Left renal pelvis (tissue), 4 donors: Measurements from ENCODE around the gene FAM111B. TPM values are rescaled to one million over a fixed set of nuclear protein-coding genes. Genes with fewer than 3 reads are reported as not detected.

Experiments
- DNase-seq, 4 donors: peaks; one replicate each; pipeline ENCODE4 v3.0.0-alpha.2; 2013; ENCODE audit warnings: low read depth in 4 of 4, low spot score in 3 of 4
- polyA plus RNA-seq, 4 donors: library from polyadenylated mRNA; unstranded; fragments of 120-200 nt; gene quantifications; one replicate each; pipeline ENCODE4 v1.2.1, GENCODE V29; 2013; ENCODE audit not compliant: insufficient read length in 4 of 4

The FAM111B gene
- polyA plus RNA-seq, 4 donors: 11.2 to 16.4 (median 12.7) TPM

- no peak for DNase-seq
Observed at GRCh38 chr11:59151761-59152160, 44.7 kb downstream of the FAM111B start.

GRCh38 chr11:59152312-59152951 lies 45.4 kb downstream of the FAM111B start:
- no peak for DNase-seq

- no peak for DNase-seq
Observed at GRCh38 chr11:59154610-59155009, 47.6 kb downstream of the FAM111B start.

GRCh38 chr11:59157433-59157832 lies 50.4 kb downstream of the FAM111B start:
- no peak for DNase-seq

GRCh38 chr11:59158206-59159068 lies 51.4 kb downstream of the FAM111B start:
- DNase-seq: no peak

GRCh38 chr11:59164028-59164427 lies 57.0 kb downstream of the FAM111B start:
- no peak for DNase-seq

GRCh38 chr11:59171508-59172322 lies 64.7 kb downstream of the FAM111B start, which contains the start of gene DTX4:
Gene DTX4, plus strand, starts transcription at chr11:59172132. Its CDS starts 464 bp downstream, at chr11:59172596.
- DNase-seq: peak in 3 of 4 donors; percentile 85

- no peak for DNase-seq
Observed at GRCh38 chr11:59172345-59173079, 65.5 kb downstream of the FAM111B start.

- DNase-seq: no peak
Observed at GRCh38 chr11:59173080-59173963, 66.3 kb downstream of the FAM111B start.

- DNase-seq: no peak
Observed at GRCh38 chr11:59173964-59174663, 67.1 kb downstream of the FAM111B start.

GRCh38 chr11:59174664-59175033 lies 67.6 kb downstream of the FAM111B start:
- DNase-seq: no peak

GRCh38 chr11:59175091-59175501 lies 68.1 kb downstream of the FAM111B start:
- no peak for DNase-seq

GRCh38 chr11:59176330-59176729 lies 69.3 kb downstream of the FAM111B start:
- DNase-seq: no peak

Other genes starting within 250 kb of the FAM111B start
- 100 to 1,000 TPM in 3 of 4 donors, 1 to 10 TPM in 1; 3.4 to 183 (median 141) TPM for gene GLYATL1, start 167.7 kb upstream of the FAM111B start, polyA plus RNA-seq
- under 1 TPM in 3 of 4 donors, not detected in 1; 0.29 to 0.34 (median 0.33) TPM for gene GLYATL1B, start 20.9 kb upstream of the FAM111B start, polyA plus RNA-seq
- gene FAM111A, start 35.6 kb downstream of the FAM111B start, polyA plus RNA-seq: 10 to 100 TPM; 43.3 to 83.2 (median 58.8) TPM
- 10 to 100 TPM; 31.2 to 43.5 (median 42.5) TPM for gene DTX4, start 64.9 kb downstream of the FAM111B start, polyA plus RNA-seq
- gene MPEG1, start 105.7 kb downstream of the FAM111B start, polyA plus RNA-seq: 10 to 100 TPM in 1 of 4 donors, 1 to 10 TPM in 3; 8.9 to 23.1 (median 9.0) TPM